KOPT-K1 (cell line): Measurements from ENCODE around the gene ELK1.

Source experiments
- H3K27ac ChIP-seq: fragments of 200-600 bp; sonication (generic); 2 replicates; pipeline ENCODE4 v1.5.1; 2016; ENCODE audit warnings: antibody characterized with exemption, mild to moderate bottlenecking, low read depth, low read length; ENCODE audit not compliant: poor library complexity, severe bottlenecking
- H3K36me3 ChIP-seq: fragments of 200-600 bp; sonication (generic); 2 replicates; pipeline ENCODE4 v1.5.1; 2017; ENCODE audit warnings: antibody characterized with exemption, mild to moderate bottlenecking, low read length, moderate library complexity; ENCODE audit not compliant: insufficient read depth
- H3K9me3 ChIP-seq: fragments of 200-600 bp; sonication (generic); 2 replicates; pipeline ENCODE4 v1.5.1; 2017; ENCODE audit warnings: antibody characterized with exemption, low read length, mild to moderate bottlenecking; ENCODE audit not compliant: insufficient read depth, poor library complexity, severe bottlenecking

Gene ELK1

GRCh38 chrX:47631676-47632075 lies 18.7 kb downstream of the ELK1 start:
- Histone ChIP-seq H3K27ac (no peak overlapping the region), H3K9me3 (no peaks in the 10 kb centered on the region), H3K36me3 (peaks cover 27% of the 10 kb centered on the region; the same call in 1 of the 2 replicates)

GRCh38 chrX:47629419-47630200 lies 20.8 kb downstream of the ELK1 start, which contains the start of gene CFP:
Gene CFP (minus strand): TSS chrX:47629930. CDS start chrX:47629844, 86 bp downstream.
- Histone ChIP-seq H3K36me3 (peaks cover 9% of the 10 kb centered on the region; the same call in 1 of the 2 replicates), H3K9me3 (no peaks in the 10 kb centered on the region), H3K27ac (no peak within 1 kb of the TSS)

GRCh38 chrX:47628982-47629381 lies 21.4 kb downstream of the ELK1 start:
- Histone ChIP-seq H3K9me3 (no peaks in the 10 kb centered on the region), H3K36me3 (peaks cover 3% of the 10 kb centered on the region; the same call in 1 of the 2 replicates), H3K27ac (no peak overlapping the region)

- no peaks in the 10 kb centered on the region for H3K36me3 ChIP-seq
- H3K27ac ChIP-seq: no peak overlapping the region
- H3K9me3 ChIP-seq: no peaks in the 10 kb centered on the region
These were observed 25.0 kb downstream of the ELK1 start for GRCh38 chrX:47625365-47625764.

- H3K36me3 ChIP-seq: no peaks in the 10 kb centered on the region
- H3K27ac ChIP-seq: no peak overlapping the region
- no peaks in the 10 kb centered on the region for H3K9me3 ChIP-seq
These were observed 26.8 kb downstream of the ELK1 start for GRCh38 chrX:47623540-47624027.

- H3K36me3 ChIP-seq: no peaks in the 10 kb centered on the region
- no peaks in the 10 kb centered on the region for H3K9me3 ChIP-seq
- no peak overlapping the region for H3K27ac ChIP-seq
These were observed 28.5 kb downstream of the ELK1 start for GRCh38 chrX:47621851-47622250.

GRCh38 chrX:47620303-47620685 lies 30.1 kb downstream of the ELK1 start:
- H3K9me3 ChIP-seq: no peaks in the 10 kb centered on the region
- H3K36me3 ChIP-seq: no peaks in the 10 kb centered on the region
- no peak overlapping the region for H3K27ac ChIP-seq

- no peak within 1 kb of the TSS for H3K27ac ChIP-seq
These were observed 30.7 kb downstream of the ELK1 start, which contains the start of gene SYN1 for GRCh38 chrX:47619486-47620302. Gene SYN1 (minus strand): TSS chrX:47619857. CDS start chrX:47619728, 129 bp downstream.

GRCh38 chrX:47618923-47619485 lies 31.4 kb downstream of the ELK1 start:
- Histone ChIP-seq H3K9me3 (no peaks in the 10 kb centered on the region), H3K27ac (no peak overlapping the region)

More at GRCh38 chrX:47619486-47620302, 30.7 kb downstream of the ELK1 start, which contains the start of gene SYN1:
- Histone ChIP-seq H3K36me3 (no peaks in the 10 kb centered on the region), H3K9me3 (no peaks in the 10 kb centered on the region)

GRCh38 chrX:47614618-47615017 lies 35.7 kb downstream of the ELK1 start:
- no peaks in the 10 kb centered on the region for H3K36me3 ChIP-seq
- H3K27ac ChIP-seq: no peak overlapping the region
- no peaks in the 10 kb centered on the region for H3K9me3 ChIP-seq

More at GRCh38 chrX:47618923-47619485, 31.4 kb downstream of the ELK1 start:
- H3K36me3 ChIP-seq: no peaks in the 10 kb centered on the region

- no peaks in the 10 kb centered on the region for H3K9me3 ChIP-seq
- no peaks in the 10 kb centered on the region for H3K36me3 ChIP-seq
- no peak overlapping the region for H3K27ac ChIP-seq
These were observed 37.3 kb downstream of the ELK1 start for GRCh38 chrX:47613082-47613481.

- Histone ChIP-seq H3K36me3 (no peaks in the 10 kb centered on the region), H3K27ac (no peak overlapping the region), H3K9me3 (no peaks in the 10 kb centered on the region)
These were observed 37.9 kb downstream of the ELK1 start for GRCh38 chrX:47612418-47612817.

GRCh38 chrX:47611926-47612325 lies 38.4 kb downstream of the ELK1 start:
- Histone ChIP-seq H3K27ac (no peak overlapping the region), H3K36me3 (no peaks in the 10 kb centered on the region), H3K9me3 (no peaks in the 10 kb centered on the region)

GRCh38 chrX:47611489-47611888 lies 38.9 kb downstream of the ELK1 start:
- H3K27ac ChIP-seq: no peak overlapping the region
- H3K9me3 ChIP-seq: no peaks in the 10 kb centered on the region
- H3K36me3 ChIP-seq: no peaks in the 10 kb centered on the region

GRCh38 chrX:47610511-47610910 lies 39.9 kb downstream of the ELK1 start:
- Histone ChIP-seq H3K9me3 (no peaks in the 10 kb centered on the region), H3K36me3 (no peaks in the 10 kb centered on the region), H3K27ac (no peak overlapping the region)
